H1 (cell line): ENCODE results near the gene RBM17. TPM values are rescaled to one million over a fixed set of nuclear protein-coding genes. Genes with fewer than 3 reads are reported as not detected.

Experiments
- KDM4A ChIP-seq: IDR thresholded peaks from one replicate; pipeline ENCODE4 v1.7.1; 2012; ENCODE audit warnings: low read depth, mild to moderate bottlenecking, moderate library complexity, low read length, inconsistent platforms; ENCODE audit not compliant: severe bottlenecking
- polyA plus RNA-seq, 7 experiments: library from polyadenylated mRNA; depleted of rRNA in 3 of 7; stranded (reverse) in 5 of 7; unstranded in 2 of 7; fragments of >200 nt in 5 of 7; fragments of 200-250 nt in 2 of 7; gene quantifications; 1 replicate in 5 of 7; 2 replicates in 1 of 7; 4 replicates in 1 of 7; pipeline versions ENCODE4 v1.2.1 to v1.2.3, GENCODE V29; 2011 to 2013; ENCODE audit warnings: missing spikeins in 2 of 7, mixed read lengths in 2 of 7
- total RNA-seq: library from RNA; stranded (reverse); fragmentation: NEBNext Ultra II Directional; extraction: Animal tissue kit (Norgen Biotek cat#: 25700); gene quantifications from 2 replicates; pipeline ENCODE4 v1.2.1, GENCODE V29; 2021

Gene RBM17
- total and polyA plus RNA-seq, 2 of the 8 experiments (the other 6 are each of a cell fraction or from before 2014, with no cell fraction given) = 15.7 to 128 TPM

DNA sequence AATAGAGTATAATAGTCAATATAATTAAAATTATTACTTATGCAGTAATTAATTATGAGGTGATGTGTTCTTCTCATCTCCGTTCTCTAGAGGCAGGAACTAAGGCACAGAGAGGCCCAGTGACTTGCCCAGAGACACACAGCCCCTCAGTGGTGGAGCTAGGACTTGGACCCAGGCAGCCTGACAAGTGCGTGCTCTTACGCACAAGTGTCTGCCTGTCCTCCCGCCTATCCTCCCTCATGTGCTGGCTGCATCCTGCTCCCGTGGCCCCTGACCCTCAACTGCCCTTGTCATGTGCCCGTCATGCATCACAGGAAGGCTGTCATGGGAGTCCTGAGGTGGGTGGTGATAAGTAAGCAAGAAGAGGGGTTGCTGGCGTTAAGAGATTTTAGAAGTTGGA is 41.0 kb upstream of the RBM17 start (continued):
- no peak for TF ChIP-seq KDM4A
